GM19238 (cell line): ENCODE measurements around the gene GNG11.

Source experiments
- DNase-seq: peaks from one replicate; pipeline ENCODE4 v3.0.0; 2011; ENCODE audit warnings: low spot score; ENCODE audit not compliant: insufficient read length

Gene GNG11

DNA sequence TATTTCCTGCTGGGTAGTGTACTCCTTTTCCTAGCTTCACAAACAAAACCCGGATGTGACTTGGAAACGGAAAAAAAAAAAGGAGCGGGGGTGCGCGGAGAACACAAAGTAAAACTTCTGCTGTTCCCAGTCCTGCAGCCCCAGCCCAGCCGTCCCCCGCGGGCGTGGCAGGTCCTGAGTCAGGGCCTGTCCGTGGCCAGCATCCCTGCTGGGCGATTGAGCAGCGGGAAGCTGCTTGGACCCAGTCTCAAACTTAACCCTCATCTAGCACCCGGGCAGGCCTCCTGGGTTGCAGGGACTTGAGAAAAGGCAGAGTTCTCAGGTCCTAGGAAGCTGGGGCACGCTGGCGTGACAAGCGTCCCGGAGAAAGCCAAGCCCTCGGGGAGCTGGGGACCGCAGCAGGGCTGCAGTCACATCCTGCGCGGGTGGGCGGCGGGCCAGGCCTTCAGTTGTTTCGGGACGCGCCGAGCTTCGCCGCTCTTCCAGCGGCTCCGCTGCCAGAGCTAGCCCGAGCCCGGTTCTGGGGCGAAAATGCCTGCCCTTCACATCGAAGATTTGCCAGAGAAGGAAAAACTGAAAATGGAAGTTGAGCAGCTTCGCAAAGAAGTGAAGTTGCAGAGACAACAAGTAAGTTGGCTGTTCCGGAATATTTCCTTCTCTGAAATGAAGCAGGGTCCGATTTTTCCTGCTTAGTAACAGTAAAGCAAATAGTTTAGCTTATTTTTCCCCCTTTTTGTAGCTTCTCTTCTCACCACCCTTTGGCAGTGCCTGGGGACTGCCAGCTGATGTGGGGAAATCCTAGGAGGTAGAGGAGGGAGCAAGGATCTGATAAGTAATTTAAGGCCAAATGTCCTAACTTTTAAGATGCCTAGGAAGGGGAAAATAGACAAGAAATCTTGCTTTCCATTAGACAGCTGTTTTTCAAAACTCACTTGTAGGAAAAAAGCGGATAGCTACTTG lies at the start of gene GNG11:
TSS of gene GNG11 (plus strand) at position 129 of the 960 bp plus-strand sequence. CDS start at position 532, 403 bp downstream.
- peak; percentile 18 for DNase-seq

DNA sequence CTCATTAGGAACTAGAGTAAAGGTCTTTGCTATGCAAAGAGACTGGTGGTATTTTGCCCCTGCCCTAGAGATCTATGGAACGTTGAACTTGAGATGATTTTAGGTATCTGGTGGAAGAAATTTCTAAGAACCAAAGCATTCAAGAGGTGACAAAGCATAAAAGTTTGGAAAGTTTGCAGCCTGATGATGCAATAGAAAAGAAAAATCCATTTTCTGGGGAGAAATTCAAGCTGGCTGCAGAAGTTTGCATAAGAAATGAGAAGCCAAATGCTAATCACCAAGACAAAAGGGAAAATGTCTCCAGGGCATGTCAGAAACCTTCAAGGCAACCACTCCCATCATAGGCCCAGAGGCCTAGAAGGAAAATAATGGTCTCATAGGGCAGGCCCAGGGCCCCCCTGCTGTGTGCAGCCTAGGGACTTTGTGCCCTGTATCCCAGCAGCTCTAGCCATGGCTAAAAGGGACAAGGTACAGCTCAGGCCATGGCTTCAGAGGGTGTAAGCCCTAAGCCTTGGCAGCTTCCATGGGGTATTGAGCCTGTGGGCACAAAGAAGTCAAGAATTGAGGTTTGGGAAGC lies 47.4 kb upstream of the GNG11 start:
- no peak for DNase-seq

DNA sequence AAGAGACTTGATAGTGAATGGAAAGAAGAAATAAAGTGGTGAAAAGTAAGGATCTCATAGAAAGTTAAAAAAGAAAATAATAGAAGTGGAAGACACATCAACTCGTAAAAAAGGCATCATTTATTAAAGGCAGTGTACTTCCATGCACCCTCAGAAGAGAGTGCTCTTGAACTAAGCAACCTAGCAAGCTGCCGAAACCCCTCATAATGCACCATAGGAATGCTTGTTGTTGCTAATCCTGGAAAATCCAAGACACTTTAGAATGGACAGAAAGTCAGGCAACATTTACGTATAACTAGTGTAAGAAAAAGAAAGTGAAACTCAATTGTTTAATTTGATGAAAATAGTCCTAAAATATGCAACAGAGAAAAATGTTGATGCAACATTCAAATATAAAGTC lies 43.8 kb upstream of the GNG11 start:
- DNase-seq = no peak

DNA sequence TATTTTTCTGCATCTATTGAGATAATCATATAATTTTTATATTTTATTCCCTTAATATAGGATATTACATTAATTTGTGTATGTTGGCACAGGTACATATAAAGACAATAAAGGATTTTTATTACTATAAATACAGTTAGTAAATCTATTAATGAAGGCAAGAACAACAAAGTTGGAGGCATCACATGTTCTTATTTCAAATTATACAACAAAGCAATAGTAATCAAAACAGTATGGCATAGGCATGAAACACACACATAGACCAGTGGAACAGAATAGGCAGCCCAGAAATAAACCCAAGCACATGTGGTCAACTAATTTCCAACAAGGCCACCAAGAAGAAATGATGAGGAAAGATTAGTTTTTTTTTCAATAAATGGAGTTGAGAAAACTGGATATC lies 42.2 kb upstream of the GNG11 start:
- no peak for DNase-seq

DNA sequence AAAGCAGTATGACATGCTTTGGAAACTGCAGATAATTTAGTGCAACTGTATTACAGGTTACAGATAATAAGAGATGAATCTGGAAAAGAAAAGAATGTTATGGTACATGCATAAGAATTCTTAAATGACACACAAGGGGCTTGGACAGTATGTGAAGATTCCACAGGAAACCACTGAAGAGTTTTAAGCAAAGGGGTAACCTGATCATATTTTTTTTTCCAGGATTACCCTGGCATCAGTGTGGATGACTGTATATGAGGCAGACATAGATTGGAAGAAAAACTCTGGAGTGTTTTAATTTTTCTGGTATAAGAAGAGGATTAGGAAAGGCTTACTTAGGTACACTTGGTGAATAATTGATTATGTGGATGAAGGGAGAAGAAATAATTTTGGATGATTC lies 39.1 kb upstream of the GNG11 start:
- no peak for DNase-seq

DNA sequence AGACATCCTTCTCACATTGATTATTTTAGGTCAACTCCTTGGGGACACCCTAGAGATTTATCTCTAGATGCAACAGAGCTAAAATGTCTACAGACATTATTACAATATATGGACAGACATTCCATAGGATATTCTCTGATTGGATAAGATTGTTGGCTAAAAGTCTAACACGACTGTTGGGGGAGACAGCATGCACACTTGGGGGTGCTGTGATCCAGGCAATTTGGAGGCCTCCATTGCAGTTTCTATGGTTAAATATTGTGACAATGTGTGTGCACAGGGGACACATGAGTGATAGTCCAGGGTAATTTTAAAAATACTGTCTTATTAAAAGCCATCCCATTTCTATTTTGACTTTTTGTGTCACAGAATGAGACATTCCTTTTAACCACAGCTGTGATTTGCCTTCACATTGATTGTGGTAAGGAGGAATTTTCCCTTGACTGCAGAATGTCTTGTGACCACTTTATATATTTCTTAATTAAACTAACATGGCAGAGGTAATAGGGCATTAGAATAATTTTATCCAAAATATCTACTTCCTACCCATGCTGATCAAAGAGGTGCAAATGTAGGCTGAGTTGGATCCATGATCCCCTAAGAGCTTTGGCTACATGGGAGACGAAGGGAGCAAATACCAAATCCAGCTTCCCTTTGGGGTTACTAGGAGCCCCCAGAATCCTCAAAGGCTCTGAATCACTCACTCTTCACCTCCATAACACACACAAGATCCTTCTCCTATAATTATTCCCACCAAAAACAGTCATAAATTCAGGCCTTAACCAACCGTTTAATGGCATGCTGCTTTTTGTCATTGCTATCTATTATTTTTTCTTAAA lies 38.2 kb upstream of the GNG11 start:
- no peak for DNase-seq

DNA sequence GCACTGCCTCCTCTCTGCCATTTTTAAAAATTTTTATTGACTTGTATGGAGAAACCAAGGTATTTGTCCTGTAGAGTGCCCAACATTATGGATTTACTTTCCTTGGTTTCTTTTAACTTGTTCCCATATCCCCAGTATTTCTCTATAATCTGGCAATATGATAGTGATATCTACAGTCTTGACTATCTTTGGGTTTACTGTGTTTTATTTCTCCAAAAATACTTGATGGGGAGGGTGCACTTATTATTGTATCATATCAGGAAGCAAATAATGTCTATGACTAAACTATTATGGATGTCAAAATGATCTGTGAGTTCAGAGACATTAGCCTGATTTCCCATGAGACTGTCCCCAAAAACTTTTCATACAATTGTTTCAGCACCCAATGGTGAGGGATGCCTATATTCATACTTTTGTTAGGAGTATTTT lies 37.6 kb upstream of the GNG11 start:
- no peak for DNase-seq

DNA sequence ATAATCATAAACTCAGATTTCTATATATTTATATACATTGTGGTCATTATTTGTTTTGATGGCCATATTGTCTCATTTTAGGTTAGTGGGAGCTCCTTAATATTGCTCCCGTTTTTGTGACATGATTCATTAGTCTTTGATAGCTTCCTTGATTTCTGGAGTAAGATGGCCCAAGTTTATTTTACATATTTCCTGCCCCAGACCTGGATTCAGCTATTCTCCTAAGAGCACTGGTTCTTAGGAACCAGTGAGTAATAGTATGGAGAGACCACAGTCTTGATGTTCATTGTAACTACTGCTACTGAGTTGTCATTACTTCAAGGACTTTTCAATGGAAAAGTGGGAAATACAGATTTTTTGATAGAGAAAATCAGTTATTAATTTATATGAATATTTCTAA lies 37.0 kb upstream of the GNG11 start:
- no peak for DNase-seq

DNA sequence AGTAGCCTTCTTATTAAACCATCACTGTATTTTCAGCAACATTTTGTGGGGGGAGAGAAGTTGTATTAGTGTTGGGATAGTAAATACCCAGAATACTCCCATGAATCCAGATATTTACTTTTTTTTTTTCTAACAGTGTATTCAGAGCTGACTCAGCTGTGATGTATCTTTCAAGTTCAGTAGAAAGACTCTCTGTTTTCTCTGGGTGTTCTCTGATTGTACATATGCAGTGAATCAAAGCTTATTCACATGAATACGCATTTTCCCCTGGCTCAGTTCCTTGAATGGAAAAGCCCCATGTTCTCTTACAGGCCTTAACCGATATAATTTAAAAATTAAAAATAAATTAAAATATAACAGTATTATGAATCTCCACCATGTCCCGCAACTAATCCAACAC lies 32.3 kb upstream of the GNG11 start:
- DNase-seq = no peak

DNA sequence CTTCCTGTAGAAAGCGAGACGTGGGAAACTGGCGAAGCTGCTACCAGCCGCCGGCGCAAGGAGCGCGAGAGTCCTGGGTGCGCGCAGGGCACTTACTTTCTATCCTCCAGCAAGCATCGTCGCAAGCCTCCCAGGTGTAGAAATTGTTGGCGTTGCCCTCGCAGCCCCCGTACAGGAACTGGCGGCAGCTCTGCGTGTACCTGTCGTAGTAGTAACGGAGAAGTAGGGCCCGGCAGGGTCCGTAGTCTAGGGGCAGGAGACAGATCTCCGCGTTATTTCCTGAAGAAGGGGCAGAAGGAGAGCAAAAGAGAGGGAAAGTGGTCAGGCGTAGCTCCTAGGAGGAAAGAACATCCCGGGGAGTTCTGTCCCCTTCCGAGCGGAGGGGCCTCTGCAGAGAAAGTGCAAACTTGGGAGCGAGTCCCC lies 31.5 kb upstream of the GNG11 start:
- no peak for DNase-seq

DNA sequence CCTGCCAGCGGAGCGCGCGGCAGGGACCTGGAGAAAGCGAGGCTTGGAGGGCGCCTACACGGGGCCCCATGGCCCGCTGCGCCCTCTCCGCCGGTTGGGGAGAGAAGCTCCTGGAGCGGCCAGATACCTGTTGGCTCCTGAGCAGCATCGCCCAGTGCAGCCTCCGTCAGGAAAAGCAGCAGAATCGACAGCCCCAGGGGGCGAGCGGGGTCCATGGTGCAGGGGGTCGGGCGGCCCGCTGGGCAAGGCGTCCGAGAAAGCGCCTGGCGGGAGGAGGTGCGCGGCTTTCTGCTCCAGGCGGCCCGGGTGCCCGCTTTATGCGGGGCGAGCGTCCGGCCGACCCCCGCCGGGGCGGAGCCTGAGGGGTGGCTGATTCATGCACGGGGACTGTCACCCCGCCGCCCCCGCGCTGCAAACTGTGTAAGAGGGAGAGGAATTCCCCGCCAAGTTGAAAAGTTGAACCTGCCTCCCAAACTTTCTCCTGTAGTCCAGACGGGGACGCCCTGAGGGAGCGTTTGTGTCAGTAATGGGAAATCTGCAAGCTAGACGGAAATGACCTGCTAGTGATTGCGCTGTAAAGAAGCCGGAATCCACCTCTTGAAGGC lies 31.0 kb upstream of the GNG11 start, which contains the start of gene TFPI2:
TSS of gene TFPI2 (minus strand) at position 290 of the 605 bp plus-strand sequence. CDS start at position 215, 75 bp downstream.
- DNase-seq = no peak

DNA sequence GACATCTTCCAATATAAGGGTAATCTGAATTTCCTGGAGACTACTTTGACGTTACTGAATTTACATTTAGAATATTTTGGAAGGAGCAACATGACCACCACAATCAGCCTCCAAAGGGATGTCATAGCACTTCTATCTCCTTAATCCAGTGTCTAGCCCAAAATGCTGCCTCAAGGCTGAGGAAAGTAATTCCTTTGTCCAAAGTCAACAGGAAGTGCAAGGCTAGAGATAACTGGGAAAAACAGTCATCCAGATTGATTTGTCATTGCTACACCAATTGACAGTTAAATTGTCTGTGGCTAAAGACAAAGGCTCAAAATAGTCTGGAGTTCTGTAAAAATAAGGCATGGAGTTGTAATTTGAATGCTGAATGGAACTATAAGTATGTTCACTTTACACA lies 27.1 kb upstream of the GNG11 start:
- DNase-seq = no peak

DNA sequence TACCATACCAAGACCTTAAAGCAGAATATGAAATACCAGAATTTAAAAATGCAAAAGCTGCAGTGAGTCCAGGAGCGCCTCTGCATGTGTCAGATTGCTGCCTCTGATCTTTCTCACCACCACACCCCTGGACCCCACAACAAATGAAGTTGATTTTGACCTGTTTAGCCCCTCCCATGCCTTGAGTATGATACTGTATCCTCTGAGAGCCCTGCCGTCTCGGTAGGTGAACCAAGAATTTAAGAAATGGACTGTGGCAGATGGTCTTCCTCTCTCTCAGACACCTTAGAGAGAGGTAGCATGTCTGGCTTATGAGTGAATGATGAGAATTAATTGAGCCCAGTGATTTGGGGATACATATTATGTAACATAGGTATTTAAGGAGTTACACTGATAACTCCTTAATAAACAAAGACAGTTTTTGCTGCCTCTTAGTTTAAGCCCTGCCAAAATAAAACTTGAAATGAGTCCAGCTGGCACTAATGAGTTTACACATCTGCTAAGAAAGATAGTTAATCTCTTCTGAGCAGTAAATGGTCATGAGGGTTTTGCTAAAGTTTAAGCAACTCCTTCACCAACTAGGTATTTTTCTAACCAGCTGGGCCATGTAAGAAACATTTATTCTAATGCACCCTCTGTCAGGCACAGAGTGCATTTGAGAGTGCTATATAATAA lies 26.4 kb upstream of the GNG11 start:
- DNase-seq = no peak

DNA sequence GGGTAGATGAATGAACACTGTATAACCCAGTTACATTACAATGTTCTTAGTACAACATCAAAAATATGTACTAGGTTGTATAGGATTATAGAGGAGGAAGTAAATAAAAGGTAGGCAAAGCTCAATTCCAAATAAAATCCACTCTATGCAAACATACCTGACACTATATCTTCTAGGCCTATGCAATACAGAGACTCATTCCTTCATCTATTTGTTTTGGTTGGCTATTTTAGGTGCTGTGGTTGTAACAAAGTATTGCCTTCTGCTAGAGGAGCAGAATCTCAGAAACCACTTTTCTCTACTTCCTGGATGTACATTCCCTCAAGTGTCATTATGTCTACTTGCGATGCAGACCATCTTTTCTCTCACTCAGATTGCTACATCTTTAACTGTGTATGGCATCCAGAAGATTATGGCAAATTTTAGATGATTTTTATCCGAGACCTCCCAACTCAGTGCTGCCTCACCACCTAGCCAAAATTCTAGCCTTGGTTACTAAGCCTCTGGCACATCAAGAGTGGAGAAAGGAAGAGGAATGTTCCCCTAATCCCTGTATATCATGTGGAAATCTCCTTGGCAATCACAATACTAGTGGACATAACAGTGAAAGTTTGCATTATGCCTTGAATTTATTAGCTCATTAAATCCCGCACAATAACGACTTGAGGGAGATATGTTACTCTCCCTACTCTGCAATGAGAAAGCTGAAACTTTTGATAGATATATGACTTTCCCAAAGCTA lies 25.5 kb upstream of the GNG11 start:
- DNase-seq = no peak

DNA sequence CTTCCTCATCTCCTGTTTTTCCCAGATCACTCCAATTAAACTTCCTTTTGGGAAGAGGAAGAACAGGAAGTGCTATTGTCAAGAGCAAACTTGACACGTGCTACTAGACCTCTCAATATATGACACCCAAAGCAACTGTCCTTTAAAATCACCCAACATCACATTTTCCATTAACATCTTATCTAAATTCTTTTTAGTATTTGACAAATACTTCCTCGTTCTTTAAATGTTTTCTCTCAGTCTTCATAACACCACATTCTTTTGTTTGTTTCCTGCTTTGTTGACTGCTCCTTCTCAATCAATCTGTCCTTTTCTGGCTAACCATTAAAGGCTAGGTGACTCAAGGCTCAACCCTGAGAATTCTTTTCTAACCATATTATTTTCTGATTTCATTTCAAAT lies 23.9 kb upstream of the GNG11 start:
- DNase-seq = no peak

DNA sequence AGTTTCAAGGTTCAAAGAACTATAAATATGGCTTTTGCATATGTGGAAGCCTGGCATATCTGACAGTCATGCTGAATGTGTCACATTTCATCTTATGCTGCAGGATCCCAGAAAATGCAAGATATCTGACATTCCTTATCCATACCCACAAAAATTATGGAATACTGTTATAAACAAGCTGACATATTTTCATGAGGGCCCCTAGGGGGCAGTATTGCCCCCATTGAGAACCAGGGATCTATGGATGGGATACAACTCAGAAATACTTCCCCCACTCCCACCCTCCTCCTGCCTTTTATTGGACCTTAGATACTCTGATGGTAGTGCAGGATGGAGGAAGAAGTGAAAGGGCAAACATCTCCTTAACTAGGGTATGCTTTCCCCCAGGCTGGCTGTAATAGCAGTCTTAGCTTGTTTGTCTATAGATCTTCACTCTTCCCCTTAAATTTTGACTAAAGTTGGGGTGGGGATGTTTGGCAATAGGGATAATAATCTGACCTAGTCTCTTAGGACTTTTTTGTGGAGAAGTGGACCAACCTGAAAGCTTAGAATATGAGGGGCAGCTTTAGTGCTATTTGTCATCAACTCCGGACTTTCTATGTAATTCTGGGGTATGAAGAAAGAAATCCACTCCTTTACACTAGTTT lies 18.6 kb upstream of the GNG11 start:
- DNase-seq = no peak

DNA sequence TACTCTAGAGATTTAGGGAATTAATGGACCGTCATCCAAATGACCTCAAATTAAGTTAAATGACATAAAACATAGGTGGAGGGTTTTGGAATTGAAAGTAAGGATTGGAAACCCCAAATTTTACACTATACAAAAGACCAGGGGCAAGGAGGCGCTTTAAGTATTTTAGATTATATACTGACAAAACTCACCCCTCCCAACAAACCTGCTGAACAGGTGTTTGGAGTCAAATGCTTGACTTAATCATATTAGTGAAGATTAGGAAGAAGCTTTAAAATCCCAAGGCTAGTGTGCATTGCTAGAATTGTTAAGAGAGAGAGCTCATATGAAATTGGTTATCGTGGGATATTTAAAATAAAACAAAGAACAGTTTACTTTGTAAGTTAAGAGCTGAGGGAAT lies 15.3 kb upstream of the GNG11 start, which contains the start of gene GNGT1:
TSS of gene GNGT1 (plus strand) at position 301 of the 400 bp plus-strand sequence. CDS start 180 bp downstream, outside the sequence.
- no peak for DNase-seq

DNA sequence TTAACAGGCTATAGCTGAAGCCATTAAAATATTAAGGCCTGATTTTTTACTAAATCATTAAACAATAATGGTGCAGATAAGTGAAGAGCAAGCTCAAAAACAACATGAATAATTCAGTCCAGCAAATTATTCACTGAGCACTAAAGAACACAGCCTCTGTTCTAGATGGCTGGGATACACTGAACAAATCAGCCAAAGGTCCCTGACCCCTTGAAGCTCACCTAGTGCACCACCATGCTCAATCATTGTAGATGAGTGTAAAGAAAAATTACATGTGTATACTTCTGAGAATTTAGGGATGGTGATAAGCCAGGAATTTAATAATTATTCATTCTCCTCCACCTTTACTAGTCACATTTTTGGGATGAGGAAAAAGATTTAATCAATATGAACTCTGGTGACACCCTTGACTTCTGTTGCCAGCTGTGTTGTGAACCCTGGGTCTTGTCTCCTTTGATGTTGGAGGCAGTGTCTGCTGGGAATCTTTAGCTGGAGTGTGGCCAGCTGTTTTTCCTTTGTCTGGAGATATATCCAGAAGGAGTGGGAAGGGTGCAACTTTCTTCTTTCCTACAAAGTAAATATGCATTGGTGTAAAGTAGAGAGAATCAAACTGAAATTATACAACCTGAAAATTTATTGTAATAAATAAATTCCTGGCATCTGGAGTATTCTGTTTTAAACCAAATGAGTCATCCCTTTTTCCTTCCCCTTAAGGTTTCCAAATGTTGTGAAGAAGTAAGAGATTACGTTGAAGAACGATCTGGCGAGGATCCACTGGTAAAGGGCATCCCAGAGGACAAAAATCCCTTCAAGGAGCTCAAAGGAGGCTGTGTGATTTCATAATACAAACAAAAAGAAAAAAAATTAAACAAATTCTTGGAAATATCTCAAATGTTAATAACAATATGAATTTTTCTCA lies 11.2 kb upstream of the GNG11 start:
- no peak for DNase-seq
